Astrocyte of the cerebellum (primary cell): ENCODE measurements around the gene PUM1.

Experiments used
- DNase-seq: peaks from one replicate; pipeline ENCODE4 v3.0.0-alpha.2; 2011; ENCODE audit warnings: low read depth
- H3K4me3 ChIP-seq: 2 replicates; pipeline ENCODE4 v1.5.1; 2011; ENCODE audit warnings: mild to moderate bottlenecking, low read depth, low read length, moderate library complexity
- in situ Hi-C: cut with HindIII; loops from 2 replicates; pipeline ENCODE4 v1.10.0; 2017; ENCODE audit warnings: low sequenced_read_pairs
- TF ChIP-seq, protein P1 (sequence below): IDR thresholded peaks from 2 replicates; pipeline ENCODE4 v1.5.1; 2012; ENCODE audit warnings: low read length, low read depth, moderate library complexity, mild to moderate bottlenecking; ENCODE audit errors: missing control alignments

Gene PUM1

DNA sequence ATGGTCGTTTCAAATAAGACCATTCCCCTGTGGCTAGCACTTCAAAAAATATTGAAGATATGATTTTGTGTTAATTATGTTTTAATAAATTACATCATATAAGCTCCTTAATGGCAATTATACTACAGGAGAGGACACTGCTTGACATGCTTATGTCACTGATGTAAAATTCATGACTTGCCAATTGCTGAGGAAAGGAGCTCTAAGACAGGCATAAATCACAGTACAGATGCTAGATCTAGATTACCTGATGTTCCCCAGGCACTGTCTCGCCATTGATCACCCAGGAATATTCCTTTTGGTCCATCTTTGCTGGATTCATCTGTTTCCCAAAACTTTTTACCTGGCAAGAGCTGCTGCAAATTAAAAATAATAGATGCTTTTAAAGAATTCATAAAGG lies 58.8 kb downstream of the PUM1 start:
- peak overlapping the region; percentile 5 for H3K4me3 ChIP-seq
- DNase-seq, result no peak
- TF ChIP-seq, protein P1, sequence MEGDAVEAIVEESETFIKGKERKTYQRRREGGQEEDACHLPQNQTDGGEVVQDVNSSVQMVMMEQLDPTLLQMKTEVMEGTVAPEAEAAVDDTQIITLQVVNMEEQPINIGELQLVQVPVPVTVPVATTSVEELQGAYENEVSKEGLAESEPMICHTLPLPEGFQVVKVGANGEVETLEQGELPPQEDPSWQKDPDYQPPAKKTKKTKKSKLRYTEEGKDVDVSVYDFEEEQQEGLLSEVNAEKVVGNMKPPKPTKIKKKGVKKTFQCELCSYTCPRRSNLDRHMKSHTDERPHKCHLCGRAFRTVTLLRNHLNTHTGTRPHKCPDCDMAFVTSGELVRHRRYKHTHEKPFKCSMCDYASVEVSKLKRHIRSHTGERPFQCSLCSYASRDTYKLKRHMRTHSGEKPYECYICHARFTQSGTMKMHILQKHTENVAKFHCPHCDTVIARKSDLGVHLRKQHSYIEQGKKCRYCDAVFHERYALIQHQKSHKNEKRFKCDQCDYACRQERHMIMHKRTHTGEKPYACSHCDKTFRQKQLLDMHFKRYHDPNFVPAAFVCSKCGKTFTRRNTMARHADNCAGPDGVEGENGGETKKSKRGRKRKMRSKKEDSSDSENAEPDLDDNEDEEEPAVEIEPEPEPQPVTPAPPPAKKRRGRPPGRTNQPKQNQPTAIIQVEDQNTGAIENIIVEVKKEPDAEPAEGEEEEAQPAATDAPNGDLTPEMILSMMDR, result no peak
- in situ Hi-C loops, result loop anchor here (25.0 kb wide), 1 partner anchor 94 kb away; the partner anchor contains the start of gene SDC3

DNA sequence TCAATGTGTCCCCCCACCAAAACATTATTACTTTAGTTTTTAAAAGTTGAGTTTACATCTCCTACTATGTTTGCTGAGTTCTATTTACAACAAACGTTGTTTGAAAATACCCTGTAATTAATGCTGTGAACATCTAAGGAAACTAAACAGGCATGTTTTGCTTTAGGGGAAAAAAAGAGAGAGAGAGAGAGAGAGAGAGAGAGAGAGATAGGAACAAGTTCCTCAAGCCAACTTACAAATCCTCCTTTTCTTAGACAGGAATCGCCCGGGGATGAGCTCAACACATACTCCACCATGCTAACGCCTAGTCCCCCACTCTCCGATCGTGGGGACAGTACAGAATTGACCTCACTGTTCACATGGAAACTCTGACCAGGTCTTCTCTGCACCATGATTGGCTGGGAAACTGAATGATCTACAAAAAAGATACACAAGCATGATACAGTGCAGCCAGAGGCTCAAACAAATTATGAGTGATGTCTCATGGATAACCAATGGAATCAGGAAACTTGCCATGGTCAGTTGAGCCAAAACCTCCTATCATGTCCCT lies 59.8 kb downstream of the PUM1 start:
- TF ChIP-seq, protein P1, result no peak
- DNase-seq, result no peak
- H3K4me3 ChIP-seq, result no peak overlapping the region
- in situ Hi-C loops, result loop anchor here (25.0 kb wide), 1 partner anchor 93 kb away; the partner anchor contains the start of gene SDC3

DNA sequence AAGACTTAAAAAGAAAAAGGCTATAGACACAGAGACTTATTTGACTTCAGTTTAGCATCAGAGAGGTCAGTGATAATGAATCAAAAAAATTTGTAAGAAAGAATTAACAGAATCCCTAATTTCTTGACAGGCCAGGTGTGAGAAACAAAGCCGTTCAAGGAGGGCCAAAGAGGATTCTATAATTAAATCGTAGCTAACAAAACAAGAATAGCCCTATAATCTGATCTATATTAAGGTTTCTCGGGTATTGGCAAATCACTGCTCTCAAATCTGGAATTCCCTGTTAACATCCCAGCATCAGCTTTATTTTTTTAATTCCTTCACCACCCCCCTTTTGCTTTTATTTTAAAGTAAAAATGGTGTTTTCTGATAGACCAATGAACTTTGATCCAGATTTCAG lies 60.3 kb downstream of the PUM1 start:
- H3K4me3 ChIP-seq, result no peak overlapping the region
- TF ChIP-seq, protein P1, result no peak
- DNase-seq, result no peak
- in situ Hi-C loops, result loop anchor here (25.0 kb wide), 1 partner anchor 93 kb away; the partner anchor contains the start of gene SDC3

DNA sequence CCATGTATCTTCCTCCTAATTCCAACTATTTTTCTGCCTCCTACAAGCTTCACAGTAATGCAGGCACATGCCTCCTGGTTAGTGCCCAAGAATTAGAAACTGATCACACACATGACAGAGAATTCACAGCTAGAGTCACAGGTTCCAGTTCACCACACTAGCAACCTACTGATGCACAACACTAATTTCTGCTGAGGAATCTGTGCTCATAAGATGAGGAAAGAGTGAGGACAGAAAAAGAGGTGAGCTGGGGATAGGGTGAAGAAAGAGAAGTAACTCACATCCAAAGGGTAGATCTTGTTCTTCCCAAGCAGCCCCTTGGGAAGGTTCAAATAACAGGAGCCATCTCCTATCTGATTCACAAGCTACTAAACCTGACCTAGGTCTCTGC lies 61.3 kb downstream of the PUM1 start:
- H3K4me3 ChIP-seq, result no peak overlapping the region
- in situ Hi-C loops, result loop anchor here (25.0 kb wide), 1 partner anchor 92 kb away; the partner anchor contains the start of gene SDC3
- no peak for DNase-seq
- TF ChIP-seq, protein P1, result no peak

DNA sequence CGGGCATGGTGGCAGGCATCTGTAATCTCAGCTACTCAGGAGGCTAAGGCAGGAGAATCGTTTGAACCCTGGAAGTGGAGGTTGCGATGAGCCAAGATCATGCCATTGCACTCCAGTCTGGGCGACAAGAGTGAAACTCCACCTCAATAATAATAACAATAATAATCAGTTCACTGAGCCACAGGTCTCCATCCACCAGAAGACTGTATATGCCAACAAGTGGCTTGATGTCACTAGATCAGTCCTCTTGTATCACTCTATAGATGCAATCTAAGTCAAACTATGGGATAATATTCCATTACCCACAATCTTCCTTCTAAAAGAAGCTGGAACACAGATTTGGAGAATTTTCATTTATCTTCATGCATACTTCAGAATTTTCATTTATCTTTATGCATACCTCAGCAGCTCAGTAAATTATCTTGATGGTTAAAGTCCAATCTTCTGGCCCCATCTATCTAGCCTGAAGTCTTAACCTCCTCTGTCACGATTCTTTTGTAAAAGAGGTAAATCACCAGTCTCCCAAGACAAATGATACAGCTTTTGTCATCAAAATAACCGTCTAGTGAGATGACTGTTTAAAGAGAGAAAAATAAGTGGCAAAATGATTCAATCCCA lies 61.8 kb downstream of the PUM1 start:
- H3K4me3 ChIP-seq, result no peak overlapping the region
- no peak for DNase-seq
- in situ Hi-C loops, result loop anchor here (25.0 kb wide), 1 partner anchor 91 kb away; the partner anchor contains the start of gene SDC3
- TF ChIP-seq, protein P1, result no peak

DNA sequence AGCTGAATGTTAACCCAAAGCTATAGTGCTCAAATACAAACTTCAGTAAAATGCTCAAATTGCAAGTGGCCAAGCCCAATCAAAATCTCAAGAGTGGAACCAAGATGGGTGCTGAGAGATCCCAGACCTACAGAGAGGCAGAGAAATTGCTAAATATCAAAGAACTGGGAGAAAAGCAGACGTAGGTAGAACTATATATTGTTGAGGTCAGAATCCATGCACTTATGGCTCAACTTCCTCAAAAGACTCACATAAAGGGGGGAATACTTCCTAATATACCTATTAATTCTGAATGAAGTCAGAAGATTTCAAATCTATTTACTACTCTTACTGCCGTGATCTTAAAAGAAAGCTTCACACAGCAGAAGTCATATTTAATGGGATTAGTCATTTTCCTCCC lies 65.2 kb downstream of the PUM1 start:
- no peak for DNase-seq
- in situ Hi-C loops, result loop anchor here (25.0 kb wide), 1 partner anchor 88 kb away; the partner anchor contains the start of gene SDC3
- TF ChIP-seq, protein P1, result no peak
- no peak overlapping the region for H3K4me3 ChIP-seq
